ENCODE data around the gene MMP25. TPM values are rescaled to one million over a fixed set of nuclear protein-coding genes. Genes with fewer than 3 reads are reported as not detected.

The MMP25 gene
- total RNA-seq, 1 donor from 2014 or later = 0.17 TPM

GRCh38 chr16:3096362-3096761 lies 50.0 kb downstream of the MMP25 start:
- no peak overlapping the region for H3K4me3 ChIP-seq (ENCODE audit: low read depth, low read length)
- TF ChIP-seq, protein P1, sequence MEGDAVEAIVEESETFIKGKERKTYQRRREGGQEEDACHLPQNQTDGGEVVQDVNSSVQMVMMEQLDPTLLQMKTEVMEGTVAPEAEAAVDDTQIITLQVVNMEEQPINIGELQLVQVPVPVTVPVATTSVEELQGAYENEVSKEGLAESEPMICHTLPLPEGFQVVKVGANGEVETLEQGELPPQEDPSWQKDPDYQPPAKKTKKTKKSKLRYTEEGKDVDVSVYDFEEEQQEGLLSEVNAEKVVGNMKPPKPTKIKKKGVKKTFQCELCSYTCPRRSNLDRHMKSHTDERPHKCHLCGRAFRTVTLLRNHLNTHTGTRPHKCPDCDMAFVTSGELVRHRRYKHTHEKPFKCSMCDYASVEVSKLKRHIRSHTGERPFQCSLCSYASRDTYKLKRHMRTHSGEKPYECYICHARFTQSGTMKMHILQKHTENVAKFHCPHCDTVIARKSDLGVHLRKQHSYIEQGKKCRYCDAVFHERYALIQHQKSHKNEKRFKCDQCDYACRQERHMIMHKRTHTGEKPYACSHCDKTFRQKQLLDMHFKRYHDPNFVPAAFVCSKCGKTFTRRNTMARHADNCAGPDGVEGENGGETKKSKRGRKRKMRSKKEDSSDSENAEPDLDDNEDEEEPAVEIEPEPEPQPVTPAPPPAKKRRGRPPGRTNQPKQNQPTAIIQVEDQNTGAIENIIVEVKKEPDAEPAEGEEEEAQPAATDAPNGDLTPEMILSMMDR (IDR thresholded peaks at IDR 0.05; ENCODE audit: insufficient read depth, low read length, poor library complexity, severe bottlenecking) = no peak
- H3K27me3 ChIP-seq (ENCODE audit: control insufficient read depth, insufficient read depth, low read length) = peaks cover 29% of the 10 kb centered on the region
- H3K36me3 ChIP-seq (ENCODE audit: control insufficient read depth, insufficient read depth, low read length) = no peaks in the 10 kb centered on the region
- no peak for DNase-seq (ENCODE audit: low read depth)

DNA sequence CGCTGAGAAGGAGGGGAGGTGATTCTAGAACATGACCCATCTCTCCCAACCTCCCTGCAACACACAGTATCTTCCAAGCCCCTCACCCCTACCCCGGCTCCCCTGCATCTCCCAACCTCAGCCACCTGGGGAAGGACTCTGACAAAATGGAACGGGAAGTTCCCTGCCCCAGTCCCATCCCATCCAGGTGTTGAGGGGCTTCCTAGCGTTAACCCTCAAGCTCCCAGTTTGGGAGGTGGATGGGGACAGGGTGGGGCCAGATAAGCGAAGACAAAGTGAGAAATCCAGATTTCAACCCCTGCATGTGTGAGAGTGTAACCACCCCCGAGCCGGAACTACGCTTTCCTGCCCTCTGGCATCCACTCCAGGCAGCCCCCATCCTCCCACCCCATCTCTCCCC lies 50.9 kb downstream of the MMP25 start:
- Histone ChIP-seq H3K36me3 (ENCODE audit: control insufficient read depth, insufficient read depth, low read length) (no peaks in the 10 kb centered on the region), H3K27me3 (ENCODE audit: control insufficient read depth, insufficient read depth, low read length) (peaks cover 22% of the 10 kb centered on the region), H3K4me3 (ENCODE audit: low read depth, low read length) (no peak overlapping the region)
- DNase-seq (ENCODE audit: low read depth) = no peak
- TF ChIP-seq, protein P1 (IDR thresholded peaks at IDR 0.05; ENCODE audit: insufficient read depth, low read length, poor library complexity, severe bottlenecking) = no peak

DNA sequence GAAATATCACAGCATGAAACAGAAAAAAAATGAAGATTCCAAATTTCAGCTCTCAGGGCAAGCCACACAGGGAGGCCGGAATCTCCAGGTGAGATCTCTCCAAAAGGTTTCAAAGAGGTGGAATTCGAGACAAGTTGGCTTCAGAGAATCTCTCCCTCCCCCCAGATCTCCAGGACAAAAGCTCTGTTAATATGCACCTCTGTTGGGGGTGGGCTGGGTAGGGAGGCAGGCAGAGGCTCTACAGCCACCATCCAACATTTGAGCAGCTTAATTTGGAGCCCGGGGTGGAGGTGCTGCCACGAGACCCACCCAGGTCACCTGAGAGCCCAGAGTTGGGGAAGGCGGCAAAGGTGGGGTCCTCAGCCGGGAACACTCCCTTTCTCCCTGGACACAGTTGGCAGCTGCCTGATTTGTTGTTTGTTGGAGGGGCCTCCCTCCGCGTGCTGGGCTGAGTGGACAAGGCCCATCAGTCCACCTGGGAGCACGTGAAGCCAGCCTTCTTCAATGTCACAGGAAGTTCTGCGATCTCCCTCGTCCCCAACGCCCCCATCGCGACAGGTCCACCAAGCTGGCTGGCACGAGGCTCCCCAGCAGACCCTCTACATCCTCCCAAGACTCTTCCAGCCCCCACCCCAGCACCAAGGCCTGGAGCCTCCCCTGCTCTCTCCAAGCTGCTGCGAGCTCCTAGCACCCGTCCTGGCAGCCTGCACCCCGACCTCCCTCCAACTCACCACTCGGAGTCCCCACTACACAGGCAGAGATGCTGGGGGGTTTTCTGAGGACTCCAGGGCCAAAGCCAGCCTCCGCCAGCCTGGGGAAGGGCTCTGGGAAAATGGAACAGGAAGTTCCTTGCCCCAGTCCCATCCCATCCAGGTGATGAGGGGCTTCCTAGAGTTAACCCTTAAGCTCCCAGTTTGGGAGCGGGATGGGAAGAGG lies 52.4 kb downstream of the MMP25 start, which contains the start of gene ZSCAN10:
TSS of gene ZSCAN10 (minus strand) at position 836 of the 936 bp plus-strand sequence. CDS start 6,357 bp downstream, outside the sequence.
- Histone ChIP-seq H3K4me3 (ENCODE audit: low read depth, low read length) (no peak within 1 kb of the TSS), H3K27me3 (ENCODE audit: control insufficient read depth, insufficient read depth, low read length) (peaks cover 12% of the 10 kb centered on the region), H3K36me3 (ENCODE audit: control insufficient read depth, insufficient read depth, low read length) (no peaks in the 10 kb centered on the region)
- DNase-seq (ENCODE audit: low read depth) = no peak
- TF ChIP-seq, protein P1 (IDR thresholded peaks at IDR 0.05; ENCODE audit: insufficient read depth, low read length, poor library complexity, severe bottlenecking) = no peak

- no peak for DNase-seq (ENCODE audit: low read depth)
- TF ChIP-seq, protein P1 (IDR thresholded peaks at IDR 0.05; ENCODE audit: insufficient read depth, low read length, poor library complexity, severe bottlenecking) = no peak
- Histone ChIP-seq H3K4me3 (ENCODE audit: low read depth, low read length) (no peak overlapping the region), H3K27me3 (ENCODE audit: control insufficient read depth, insufficient read depth, low read length) (peaks cover 12% of the 10 kb centered on the region), H3K36me3 (ENCODE audit: control insufficient read depth, insufficient read depth, low read length) (no peaks in the 10 kb centered on the region)
Observed at GRCh38 chr16:3099395-3099731, 53.0 kb downstream of the MMP25 start.

GRCh38 chr16:3099732-3100499 lies 53.6 kb downstream of the MMP25 start:
- H3K27me3 ChIP-seq (ENCODE audit: control insufficient read depth, insufficient read depth, low read length) = peaks cover 12% of the 10 kb centered on the region
- no peaks in the 10 kb centered on the region for H3K36me3 ChIP-seq (ENCODE audit: control insufficient read depth, insufficient read depth, low read length)
- H3K4me3 ChIP-seq (ENCODE audit: low read depth, low read length) = no peak overlapping the region
- no peak for DNase-seq (ENCODE audit: low read depth)
- TF ChIP-seq, protein P1 (IDR thresholded peaks at IDR 0.05; ENCODE audit: insufficient read depth, low read length, poor library complexity, severe bottlenecking) = no peak

Data from kidney epithelial cell (primary cell).